GM12878 (cell line): ENCODE results near the gene BZW1. TPM values are rescaled to one million over a fixed set of nuclear protein-coding genes. Genes with fewer than 3 reads are reported as not detected.

Source experiments
- ATAC-seq: fragments of 200-7000 bp; cut with Tn5 transposase; 3 replicates; pipeline ENCODE4 v1.9.1; 2020; ENCODE audit warnings: mild to moderate bottlenecking, moderate library complexity
- BruUV-seq: library from RNA; stranded (reverse); fragments of 400-500 nt; replicated peaks from 2 replicates; lab custom pipeline; 2021; lab: Mats Ljungman, UMichigan
- CTCF ChIA-PET: fragments of 300-600 bp; sonication (Branson Sonifier 250); formaldehyde crosslinking; extraction: SDS; loops from one replicate; lab custom pipeline; 2021; ENCODE audit warnings: inconsistent platforms; lab: Yijun Ruan, JAX
- POLR2A ChIA-PET: fragments of 350-600 bp; formaldehyde crosslinking; extraction: SDS; loops from one replicate; lab custom pipeline; 2021; ENCODE audit warnings: inconsistent platforms; lab: Charles Lee
- RAD21 ChIA-PET: fragments of 300-600 bp; sonication (Branson Sonifier 250); formaldehyde crosslinking; loops from one replicate; lab custom pipeline; 2023; ENCODE audit warnings: antibody characterized with exemption; ENCODE audit not compliant: unreplicated experiment; lab: Charles Lee
- SMC1A ChIA-PET: fragments of 300-600 bp; sonication (Branson Sonifier 250); formaldehyde crosslinking; loops from one replicate; lab custom pipeline; 2023; ENCODE audit not compliant: unreplicated experiment, uncharacterized antibody; lab: Charles Lee
- DNase-seq: peaks from one replicate; pipeline ENCODE4 v3.0.0-alpha.2; 2011; ENCODE audit warnings: low read depth, low spot score
- FAIRE-seq: peaks from 3 replicates; lab custom pipeline; 2011; peaks lifted over from hg19 to GRCh38; lab: Jason Lieb, UNC
- H2AFZ ChIP-seq: 2 replicates; pipeline ENCODE4 v1.6.0; 2011; ENCODE audit warnings: low read depth, low read length, control low read depth; ENCODE audit not compliant: control insufficient read depth
- H3K27ac ChIP-seq: 2 replicates; pipeline ENCODE4 v1.5.1; 2011; ENCODE audit warnings: control low read depth; ENCODE audit not compliant: control insufficient read depth, insufficient read depth
- H3K27me3 ChIP-seq, 2 experiments: replicated peaks in 1 of 2; 2 replicates each; pipeline versions ENCODE4 v1.6.0 to v1.6.1; 2011; ENCODE audit warnings: low read length in 1 of 2; ENCODE audit not compliant: control insufficient read depth in 2 of 2, insufficient read depth in 2 of 2
- H3K36me3 ChIP-seq, 2 experiments: 2 replicates each; pipeline ENCODE4 v1.5.1; 2011; ENCODE audit warnings: low read length in 1 of 2; ENCODE audit not compliant: control insufficient read depth in 2 of 2, insufficient read depth in 2 of 2
- H3K4me1 ChIP-seq: 2 replicates; pipeline ENCODE4 v1.6.1; 2011; ENCODE audit warnings: mild to moderate bottlenecking, low read length, moderate library complexity, mixed read lengths; ENCODE audit not compliant: control insufficient read depth, insufficient read depth
- H3K4me2 ChIP-seq: 2 replicates; pipeline ENCODE4 v1.6.0; 2011; ENCODE audit warnings: control low read depth; ENCODE audit not compliant: control insufficient read depth, insufficient read depth
- H3K4me3 ChIP-seq: fragments of 200-600 bp; sonication (generic); 2 replicates; pipeline ENCODE4 v1.5.1; 2016
- H3K79me2 ChIP-seq: 2 replicates; pipeline ENCODE4 v1.6.0; 2011; ENCODE audit warnings: low read length; ENCODE audit not compliant: control insufficient read depth, insufficient read depth
- H3K9ac ChIP-seq: 2 replicates; pipeline ENCODE4 v1.8.0; 2011; ENCODE audit warnings: low read length, control low read depth, mixed read lengths; ENCODE audit not compliant: control insufficient read depth, insufficient read depth
- H3K9me3 ChIP-seq: replicated peaks from 3 replicates; pipeline ENCODE4 v1.5.1; 2011; ENCODE audit warnings: mild to moderate bottlenecking, low read length; ENCODE audit not compliant: control insufficient read depth, insufficient read depth
- H4K20me1 ChIP-seq: 2 replicates; pipeline ENCODE4 v1.6.0; 2011; ENCODE audit not compliant: control insufficient read depth, insufficient read depth
- ATF3 ChIP-seq: IDR thresholded peaks from 2 replicates; pipeline ENCODE4 v1.6.1; 2011; ENCODE audit warnings: low read depth, mild to moderate bottlenecking, low read length, moderate library complexity, borderline replicate concordance; ENCODE audit errors: extremely low read depth
- ATF7 ChIP-seq: fragments of 450-650 bp; IDR thresholded peaks from 2 replicates; pipeline ENCODE4 v1.6.1; 2016; ENCODE audit warnings: low read depth, mild to moderate bottlenecking
- BMI1 ChIP-seq: fragments of 450-650 bp; IDR thresholded peaks from 2 replicates; pipeline ENCODE4 v1.6.1; 2016; ENCODE audit warnings: mild to moderate bottlenecking, moderate library complexity, borderline replicate concordance
- CBFB ChIP-seq: IDR thresholded peaks from 2 replicates; pipeline ENCODE4 v1.6.1; 2016; ENCODE audit warnings: antibody characterized with exemption, low read depth
- CHD2 ChIP-seq: IDR thresholded peaks from 2 replicates; pipeline ENCODE4 v1.6.1; 2011; ENCODE audit warnings: low read depth, low read length, improper control_type of control experiment, borderline replicate concordance
- EED ChIP-seq: sonication (generic); IDR thresholded peaks from 2 replicates; pipeline ENCODE4 v1.6.1; 2016; ENCODE audit warnings: antibody characterized with exemption, low read depth
- EZH2 ChIP-seq: IDR thresholded peaks from 2 replicates; pipeline ENCODE4 v1.6.1; 2012; ENCODE audit warnings: low read depth, mild to moderate bottlenecking, control low read depth, inconsistent platforms, low read length, borderline replicate concordance; ENCODE audit not compliant: control insufficient read depth
- FOXK2 ChIP-seq: fragments of 450-650 bp; IDR thresholded peaks from 2 replicates; pipeline ENCODE4 v1.6.1; 2017; ENCODE audit warnings: mild to moderate bottlenecking, moderate library complexity
- KAT2A ChIP-seq: conservative IDR thresholded peaks from 2 replicates; pipeline ENCODE4 v1.6.1; 2011; ENCODE audit warnings: low read depth, low read length; ENCODE audit not compliant: control insufficient read depth
- LARP7 ChIP-seq: fragments of 450-650 bp; IDR thresholded peaks from 2 replicates; pipeline ENCODE4 v1.6.1; 2017; ENCODE audit warnings: mild to moderate bottlenecking
- NR2C2 ChIP-seq: IDR thresholded peaks from 2 replicates; pipeline ENCODE4 v1.6.1; 2011; ENCODE audit warnings: borderline replicate concordance, low read depth; ENCODE audit not compliant: control insufficient read depth, insufficient read length
- PAX8 ChIP-seq: fragments of 450-650 bp; IDR thresholded peaks from 2 replicates; pipeline ENCODE4 v1.6.1; 2017; ENCODE audit warnings: mild to moderate bottlenecking, moderate library complexity
- PRDM15 ChIP-seq: fragments of 450-650 bp; formaldehyde crosslinking; IDR thresholded peaks from 2 replicates; pipeline ENCODE4 v1.4.0; 2020; ENCODE audit warnings: mild to moderate bottlenecking, moderate library complexity
- RCOR1 ChIP-seq: conservative IDR thresholded peaks from 2 replicates; pipeline ENCODE4 v1.6.1; 2012; ENCODE audit warnings: low read depth, low read length, improper control_type of control experiment
- SMC3 ChIP-seq: IDR thresholded peaks from 2 replicates; pipeline ENCODE4 v1.6.1; 2011; ENCODE audit warnings: low read length, improper control_type of control experiment, borderline replicate concordance
- SREBF1 ChIP-seq: IDR thresholded peaks from 2 replicates; pipeline ENCODE4 v1.6.1; 2012; ENCODE audit warnings: mild to moderate bottlenecking, low read length
- STAT3 ChIP-seq: IDR thresholded peaks from 2 replicates; pipeline ENCODE4 v1.6.1; 2011; ENCODE audit warnings: low read depth, low read length, improper control_type of control experiment
- ZNF274 ChIP-seq: IDR thresholded peaks from one replicate; pipeline ENCODE4 v1.8.0; 2011; ENCODE audit not compliant: insufficient read length, insufficient read depth
- ZZZ3 ChIP-seq: IDR thresholded peaks from 2 replicates; pipeline ENCODE4 v1.6.1; 2011; ENCODE audit warnings: low read depth; ENCODE audit not compliant: control insufficient read depth, insufficient read length
- WGBS: methylation state at CpG from one replicate; pipeline ENCODE4 v1.1.6; 2016; ENCODE audit warnings: low lambda C conversion rate; ENCODE audit not compliant: insufficient replicate concordance, insufficient coverage; ENCODE audit errors: missing lambda C conversion rate; 5-methylcytosine and 5-hydroxymethylcytosine counted together
- in situ Hi-C: fragments of 300-500 bp; cut with MboI; formaldehyde crosslinking; loops from 9 replicates; pipeline ENCODE4 v1.14.3; 2018; ENCODE audit warnings: mixed read lengths
- intact Hi-C: fragments of 100-400 bp; cut with micrococcal nuclease; formaldehyde crosslinking; loops from one replicate; pipeline ENCODE4 v1.14.2; 2022; ENCODE audit not compliant: unreplicated experiment
- polyA plus RNA-seq, 11 experiments: library from polyadenylated mRNA; depleted of rRNA in 4 of 11; unstranded in 6 of 11; stranded (reverse) in 5 of 11; fragments of >200 nt; fragmentation: Nextera tagmentation in 4 of 11; fragmentation: Illumina TruSeq in 1 of 11; extraction: Ambion mirVana in 4 of 11; extraction: Trizol in 1 of 11; gene quantifications; 1 replicate in 1 of 11; 2 replicates in 10 of 11; pipeline versions ENCODE4 v1.2.1 to v1.2.3, GENCODE V29; 2011 to 2016; ENCODE audit warnings: inconsistent platforms in 2 of 11, missing spikeins in 2 of 11, low read depth in 1 of 11
- total RNA-seq, 4 experiments: library from RNA; depleted of rRNA in 3 of 4; stranded (reverse); fragments of >200 nt in 3 of 4; fragmentation: Illumina TruSeq in 1 of 4; extraction: Trizol in 1 of 4; gene quantifications; 2 replicates each; pipeline versions ENCODE4 v1.2.1 to v1.2.3, GENCODE V29; 2013 to 2021
- TF ChIP-seq, protein P1 (sequence below): fragments of 150-350 bp; IDR thresholded peaks from 2 replicates; pipeline ENCODE4 v1.6.1; 2014; ENCODE audit warnings: mild to moderate bottlenecking, low read depth, low read length

The BZW1 gene
- total and polyA plus RNA-seq, 10 of the 15 experiments (the other 5 are each of a cell fraction or from before 2014, with no cell fraction given) = 186 to 349 (median 269) TPM

DNA sequence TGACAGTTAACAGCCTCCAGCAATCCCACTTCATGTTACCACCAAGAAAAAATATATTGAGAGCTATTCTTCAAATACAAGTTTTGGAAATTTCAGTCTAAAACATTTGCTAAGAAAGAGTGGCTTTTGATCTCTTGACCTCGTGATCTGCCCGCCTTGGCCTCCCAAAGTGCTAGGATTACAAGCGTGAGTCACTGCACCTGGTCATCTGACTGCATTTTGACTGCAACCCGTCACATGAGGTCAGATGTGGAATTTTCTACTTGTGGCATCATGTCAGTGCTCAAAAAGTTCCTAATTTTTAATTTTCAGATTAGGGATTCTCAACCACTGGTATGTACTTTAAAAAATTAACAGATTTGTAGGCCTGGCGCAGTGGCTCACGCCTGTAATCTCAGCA, 61.9 kb downstream of the BZW1 start:
- 98% methylated on average over 6 of the region's 6 CpGs for WGBS
- POLR2A ChIA-PET = no interaction called here
- peaks cover 1 to 10% of the 10 kb centered on the region in 2 experiments for H3K36me3 ChIP-seq

More for the DNA sequence above, 61.9 kb downstream of the BZW1 start:
- no peak for FAIRE-seq
- no peak overlapping the region for H3K4me3 ChIP-seq
- no peaks in the 10 kb centered on the region for H3K27me3 ChIP-seq
- no peak for ATAC-seq
- CTCF ChIA-PET = no interaction called here
- in situ Hi-C loops (no loop called here), intact Hi-C loops (no loop called here)
- H3K4me1 ChIP-seq = no peaks in the 10 kb centered on the region
- no peak for TF ChIP-seq RCOR1
- TF ChIP-seq ZZZ3 = no peak
- TF ChIP-seq ZNF274 = no peak
- no peak for TF ChIP-seq KAT2A
- no peak for TF ChIP-seq ATF7
- TF ChIP-seq FOXK2 = no peak
- TF ChIP-seq CHD2 = no peak
- no peak for TF ChIP-seq CBFB
- no peak for TF ChIP-seq SREBF1
- no peak for TF ChIP-seq PRDM15 (CRISPR knock-in tag)
- TF ChIP-seq EED = no peak
- no peak for TF ChIP-seq LARP7
- TF ChIP-seq NR2C2 = no peak
- TF ChIP-seq SMC3 = no peak
- no peak for TF ChIP-seq BMI1
- TF ChIP-seq ATF3 = no peak
- TF ChIP-seq STAT3 = no peak
- no peak for TF ChIP-seq PAX8
- no peak for TF ChIP-seq EZH2
- TF ChIP-seq, protein P1, sequence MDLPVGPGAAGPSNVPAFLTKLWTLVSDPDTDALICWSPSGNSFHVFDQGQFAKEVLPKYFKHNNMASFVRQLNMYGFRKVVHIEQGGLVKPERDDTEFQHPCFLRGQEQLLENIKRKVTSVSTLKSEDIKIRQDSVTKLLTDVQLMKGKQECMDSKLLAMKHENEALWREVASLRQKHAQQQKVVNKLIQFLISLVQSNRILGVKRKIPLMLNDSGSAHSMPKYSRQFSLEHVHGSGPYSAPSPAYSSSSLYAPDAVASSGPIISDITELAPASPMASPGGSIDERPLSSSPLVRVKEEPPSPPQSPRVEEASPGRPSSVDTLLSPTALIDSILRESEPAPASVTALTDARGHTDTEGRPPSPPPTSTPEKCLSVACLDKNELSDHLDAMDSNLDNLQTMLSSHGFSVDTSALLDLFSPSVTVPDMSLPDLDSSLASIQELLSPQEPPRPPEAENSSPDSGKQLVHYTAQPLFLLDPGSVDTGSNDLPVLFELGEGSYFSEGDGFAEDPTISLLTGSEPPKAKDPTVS = no peak
- no peaks in the 10 kb centered on the region for H3K79me2 ChIP-seq
- H3K27ac ChIP-seq = no peak overlapping the region
- no TSS peak for BruUV-seq
- no peak overlapping the region for H3K4me2 ChIP-seq
- H3K9ac ChIP-seq = no peak overlapping the region
- SMC1A ChIA-PET = no interaction called here
- no peaks in the 10 kb centered on the region for H3K9me3 ChIP-seq
- RAD21 ChIA-PET = no interaction called here
- no peak for DNase-seq
- no peak overlapping the region for H2AFZ ChIP-seq
- H4K20me1 ChIP-seq = no peaks in the 10 kb centered on the region
